ENCODE results near the gene CDKN2AIP. TPM values are rescaled to one million over a fixed set of nuclear protein-coding genes. Genes with fewer than 3 reads are reported as not detected.

CDKN2AIP gene
- polyA plus RNA-seq, 3 donors from 2014 or later: 10.7 to 41.3 (median 28.8) TPM

DNA sequence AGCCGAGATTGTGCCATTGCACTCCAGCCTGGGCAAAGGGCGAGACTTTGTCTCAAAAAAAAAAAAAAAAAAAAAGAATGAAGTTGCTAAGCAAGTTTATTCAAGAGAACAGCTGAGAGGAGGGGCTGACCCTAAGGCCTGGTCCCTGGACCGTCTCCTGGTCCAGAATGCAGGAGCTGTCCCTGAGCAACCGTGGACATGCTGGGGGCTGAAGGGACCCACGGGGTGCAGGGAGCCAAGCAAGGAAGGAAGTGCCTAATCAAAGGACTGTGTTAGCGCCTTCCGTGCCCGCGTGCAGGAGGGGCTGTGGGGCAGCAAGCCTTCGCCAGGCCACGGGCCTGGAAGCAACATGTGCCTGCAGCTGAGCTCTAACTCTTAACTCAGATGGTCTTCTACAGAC is 39.1 kb upstream of the CDKN2AIP start:
- Mint-ChIP-seq H3K4me3 (peak overlapping the region in 3 of 5 donors; percentile 30 to 66 (median 45)), H3K36me3 (no peaks in the 10 kb centered on the region), H3K27ac (peak overlapping the region in 3 of 6 donors; percentile 34 to 50 (median 46)), H3K9me3 (no peaks in the 10 kb centered on the region), H3K4me1 (peaks cover 8 to 15% of the 10 kb centered on the region in 2 donors), H3K27me3 (ENCODE audit: low read depth in 3 of 3) (peaks cover 7 to 13% (median 10%) of the 10 kb centered on the region in 3 donors)
- no peak for DNase-seq

DNA sequence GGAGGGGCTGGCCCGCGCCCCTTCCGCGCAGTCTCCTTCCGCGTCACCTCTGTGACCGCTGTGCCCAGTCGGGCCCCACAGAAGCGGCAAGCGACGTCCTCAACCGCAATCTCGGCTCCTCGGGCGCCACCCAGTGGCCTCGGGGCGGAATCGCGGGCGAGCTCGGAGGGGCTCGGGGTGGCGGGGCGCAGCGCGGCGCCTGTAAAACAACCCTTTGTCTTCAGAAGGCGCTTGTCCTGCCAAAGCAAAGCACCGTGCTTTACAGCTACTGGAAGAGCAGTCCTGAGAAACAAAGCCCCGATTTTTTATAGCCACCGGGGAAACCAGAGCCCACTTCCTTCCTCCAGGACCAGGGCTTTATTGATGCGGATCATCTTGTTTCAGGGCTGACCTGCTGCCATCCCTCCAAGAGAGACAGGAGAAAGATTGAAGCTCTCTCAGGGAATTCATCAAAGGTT is 37.3 kb upstream of the CDKN2AIP start:
- peaks cover 5 to 10% (median 8%) of the 10 kb centered on the region in 3 donors for H3K27me3 Mint-ChIP-seq (ENCODE audit: low read depth in 3 of 3)
- H3K27ac Mint-ChIP-seq: peak overlapping the region; percentile 80 to 88 (median 84)
- peaks cover 9 to 18% of the 10 kb centered on the region in 2 donors for H3K4me1 Mint-ChIP-seq
- no peaks in the 10 kb centered on the region for H3K9me3 Mint-ChIP-seq
- H3K36me3 Mint-ChIP-seq: no peaks in the 10 kb centered on the region
- H3K4me3 Mint-ChIP-seq: peak overlapping the region; percentile 75 to 88 (median 83)
- peak; percentile 90 to 91 (median 91) for DNase-seq

DNA sequence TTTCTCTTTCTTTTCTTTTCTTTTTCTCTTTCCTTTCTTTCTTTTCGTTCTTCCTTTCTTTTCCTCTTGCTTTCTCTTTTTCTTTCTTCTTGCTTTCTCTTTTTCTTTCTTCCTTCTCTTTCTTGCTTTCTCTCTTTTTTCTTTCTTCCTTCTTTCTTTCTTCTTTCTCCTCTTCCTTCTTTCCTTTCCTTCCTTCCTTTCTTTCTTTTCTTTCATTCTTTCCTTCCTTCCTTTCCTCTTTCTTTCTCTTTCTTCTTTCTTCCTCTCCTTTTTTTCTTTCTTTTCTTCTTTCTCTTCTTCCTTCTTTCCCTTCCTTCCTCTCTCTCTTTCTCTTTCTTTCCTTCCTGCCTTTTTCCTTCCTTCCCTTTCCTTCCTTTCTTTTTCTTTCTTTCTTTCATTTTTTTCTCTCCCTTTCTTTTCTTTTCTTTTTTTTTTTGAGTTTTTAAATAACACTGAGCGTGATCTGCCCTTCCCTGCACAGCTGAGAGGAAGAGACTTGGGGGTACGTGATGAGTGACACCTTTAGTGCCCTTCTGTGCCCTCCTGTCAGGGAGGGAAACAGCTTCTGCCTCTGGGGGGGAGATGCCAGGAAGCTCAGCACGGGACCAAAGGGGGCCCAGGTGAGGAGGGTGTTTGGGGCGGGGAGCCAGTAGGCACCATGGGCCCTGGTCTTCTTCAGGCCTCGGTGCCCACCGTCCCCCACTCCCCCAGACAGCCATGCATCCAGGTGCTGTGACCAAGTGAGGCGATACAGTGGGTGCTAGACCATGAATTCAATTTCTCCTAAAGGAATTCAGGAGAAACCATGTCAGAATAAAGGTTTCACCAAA is 36.6 kb upstream of the CDKN2AIP start:
- H3K27me3 Mint-ChIP-seq (ENCODE audit: low read depth in 3 of 3): peaks cover 5 to 12% (median 8%) of the 10 kb centered on the region in 3 donors
- no peaks in the 10 kb centered on the region for H3K36me3 Mint-ChIP-seq
- peak overlapping the region; percentile 75 to 88 (median 83) for H3K4me3 Mint-ChIP-seq

DNA sequence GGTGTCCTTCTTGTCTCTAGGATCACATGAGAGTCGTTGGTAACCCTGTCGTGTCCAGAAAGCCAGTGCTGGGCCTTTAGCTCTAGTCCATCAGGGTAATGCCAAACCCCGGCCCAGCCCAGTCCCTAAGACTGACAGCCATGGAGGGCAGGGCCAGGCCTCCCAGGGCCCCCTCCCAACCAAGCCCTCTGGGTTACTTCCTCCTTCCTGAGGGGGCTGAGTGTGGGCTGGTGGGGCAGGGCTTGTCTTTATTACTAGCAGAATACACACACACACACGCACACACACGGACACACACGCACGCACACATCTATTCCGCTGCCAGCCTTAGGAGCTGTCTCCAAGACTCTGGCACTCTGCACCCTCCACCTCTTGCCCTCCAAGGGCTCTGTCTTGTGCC is 35.6 kb upstream of the CDKN2AIP start:
- H3K27me3 Mint-ChIP-seq (ENCODE audit: low read depth in 3 of 3): peaks cover 6 to 12% (median 8%) of the 10 kb centered on the region in 3 donors
- no peak for DNase-seq
- H3K4me1 Mint-ChIP-seq: peaks cover 20 to 32% of the 10 kb centered on the region in 2 donors
- H3K36me3 Mint-ChIP-seq: no peaks in the 10 kb centered on the region
- H3K9me3 Mint-ChIP-seq: no peaks in the 10 kb centered on the region
- peak overlapping the region in 2 of 5 donors; percentile 8 to 16 for H3K4me3 Mint-ChIP-seq
- peak overlapping the region in 2 of 6 donors; percentile 12 to 43 for H3K27ac Mint-ChIP-seq

More for the DNA sequence above, 36.6 kb upstream of the CDKN2AIP start:
- no peak for DNase-seq
- peak overlapping the region; percentile 80 to 88 (median 84) for H3K27ac Mint-ChIP-seq
- peaks cover 14 to 25% of the 10 kb centered on the region in 2 donors for H3K4me1 Mint-ChIP-seq
- no peaks in the 10 kb centered on the region for H3K9me3 Mint-ChIP-seq

DNA sequence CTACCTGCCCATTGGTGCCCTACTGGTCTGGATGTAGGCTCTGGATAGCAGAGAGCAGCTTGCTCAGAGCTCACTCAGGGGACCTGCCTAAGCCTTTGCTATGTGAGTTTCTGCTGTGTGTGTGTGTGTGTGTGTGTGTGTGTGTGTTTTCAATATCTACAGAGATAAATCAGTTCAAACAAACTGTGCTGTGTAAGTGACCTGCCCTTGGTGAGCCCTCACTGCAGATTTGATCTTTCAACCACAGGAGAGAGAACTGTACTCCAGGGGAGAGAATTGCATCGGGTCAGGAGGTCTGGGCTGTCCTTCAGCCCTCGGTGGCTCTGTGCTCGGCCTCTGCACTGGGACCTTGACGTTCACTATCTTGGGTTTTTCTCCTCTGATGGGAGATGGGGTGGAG is 35.0 kb upstream of the CDKN2AIP start:
- peaks cover 20 to 32% of the 10 kb centered on the region in 2 donors for H3K4me1 Mint-ChIP-seq
- H3K36me3 Mint-ChIP-seq: no peaks in the 10 kb centered on the region
- H3K27ac Mint-ChIP-seq: peak overlapping the region in 4 of 6 donors; percentile 2 to 58 (median 16)
- no peak overlapping the region for H3K4me3 Mint-ChIP-seq
- peaks cover 7 to 12% (median 8%) of the 10 kb centered on the region in 3 donors for H3K27me3 Mint-ChIP-seq (ENCODE audit: low read depth in 3 of 3)
- no peak for DNase-seq
- no peaks in the 10 kb centered on the region for H3K9me3 Mint-ChIP-seq

DNA sequence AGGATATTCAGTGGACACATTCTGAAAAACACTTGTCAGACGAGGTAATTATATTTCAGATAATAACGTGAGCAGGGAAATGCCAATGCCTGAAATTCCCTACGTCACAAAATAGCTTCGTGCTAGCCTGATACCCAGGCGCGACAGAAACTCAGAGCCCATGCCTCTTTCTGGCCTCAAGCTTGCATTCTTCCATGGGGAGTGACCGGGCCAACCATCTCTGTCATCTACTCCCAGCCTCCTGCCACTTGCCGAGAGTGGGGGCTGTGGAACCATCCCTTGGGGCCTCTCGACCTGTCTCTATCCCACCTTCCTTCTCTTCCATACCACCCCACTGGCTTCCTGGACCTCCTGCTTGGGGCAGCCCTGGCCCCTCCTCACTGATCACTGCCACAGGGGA is 34.5 kb upstream of the CDKN2AIP start:
- peak overlapping the region in 1 of 6 donors; percentile 20 for H3K27ac Mint-ChIP-seq
- DNase-seq: no peak
- no peaks in the 10 kb centered on the region for H3K36me3 Mint-ChIP-seq
- no peaks in the 10 kb centered on the region for H3K9me3 Mint-ChIP-seq
- H3K4me3 Mint-ChIP-seq: no peak overlapping the region
- peaks cover 7 to 12% (median 8%) of the 10 kb centered on the region in 3 donors for H3K27me3 Mint-ChIP-seq (ENCODE audit: low read depth in 3 of 3)
- peaks cover 18 to 32% of the 10 kb centered on the region in 2 donors for H3K4me1 Mint-ChIP-seq

DNA sequence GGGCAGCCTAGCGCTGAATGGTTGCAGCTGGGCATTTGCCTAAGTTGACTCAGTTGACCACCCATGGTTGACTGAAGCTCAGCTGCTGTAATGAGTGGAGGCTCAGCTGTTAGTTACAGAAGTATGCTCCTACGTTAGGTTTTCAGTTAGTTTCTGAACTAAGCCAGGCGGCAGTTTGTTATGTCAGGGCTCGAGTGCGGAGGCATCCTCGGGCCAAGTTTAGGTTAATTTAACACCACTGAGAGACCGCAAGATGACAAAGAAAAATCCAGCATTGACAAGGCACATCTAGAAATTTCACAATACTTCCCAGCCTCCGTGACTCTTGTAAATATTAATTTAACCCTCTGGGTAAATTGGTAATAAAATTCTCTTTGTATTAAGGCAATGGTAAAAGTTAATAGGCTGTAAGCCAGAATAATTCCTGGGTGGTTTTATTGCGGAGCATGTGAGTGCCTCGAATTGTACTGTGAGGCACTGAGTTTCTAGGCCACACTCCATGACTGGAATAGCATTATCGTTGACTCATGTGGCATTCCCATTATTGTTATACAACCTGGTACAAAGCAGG is 33.1 kb upstream of the CDKN2AIP start:
- H3K27ac Mint-ChIP-seq: peak overlapping the region in 1 of 6 donors; percentile 38
- H3K36me3 Mint-ChIP-seq: no peaks in the 10 kb centered on the region
- H3K4me3 Mint-ChIP-seq: no peak overlapping the region
- peaks cover 15 to 27% of the 10 kb centered on the region in 2 donors for H3K4me1 Mint-ChIP-seq
- no peaks in the 10 kb centered on the region for H3K9me3 Mint-ChIP-seq
- peaks cover 10 to 11% (median 10%) of the 10 kb centered on the region in 3 donors for H3K27me3 Mint-ChIP-seq (ENCODE audit: low read depth in 3 of 3)
- DNase-seq: no peak

DNA sequence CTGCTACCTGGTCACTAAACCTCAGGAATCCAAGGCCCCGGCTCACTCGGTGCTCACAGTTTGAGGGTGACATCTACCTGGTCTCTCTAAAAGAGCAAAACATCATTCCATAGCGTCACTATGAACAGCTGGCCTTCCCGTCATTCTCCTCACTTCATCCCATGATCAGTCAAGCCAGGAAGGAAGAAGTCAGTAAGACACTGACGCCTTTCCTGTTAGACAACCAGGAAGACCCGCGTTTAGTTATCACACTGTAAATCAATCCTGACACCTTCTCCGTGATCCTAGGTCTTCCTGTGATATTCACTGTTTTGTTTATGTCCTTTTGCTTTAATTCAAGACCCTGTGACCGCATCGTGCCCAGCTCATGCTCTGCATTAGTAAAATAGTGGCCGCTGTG is 31.6 kb upstream of the CDKN2AIP start:
- peaks cover 2 to 6% (median 6%) of the 10 kb centered on the region in 3 donors for H3K27me3 Mint-ChIP-seq (ENCODE audit: low read depth in 3 of 3)
- H3K9me3 Mint-ChIP-seq: no peaks in the 10 kb centered on the region
- H3K4me1 Mint-ChIP-seq: peaks cover 15 to 20% of the 10 kb centered on the region in 2 donors
- no peak for DNase-seq
- H3K27ac Mint-ChIP-seq: peak overlapping the region in 1 of 6 donors; percentile 48
- no peaks in the 10 kb centered on the region for H3K36me3 Mint-ChIP-seq
- H3K4me3 Mint-ChIP-seq: no peak overlapping the region

DNA sequence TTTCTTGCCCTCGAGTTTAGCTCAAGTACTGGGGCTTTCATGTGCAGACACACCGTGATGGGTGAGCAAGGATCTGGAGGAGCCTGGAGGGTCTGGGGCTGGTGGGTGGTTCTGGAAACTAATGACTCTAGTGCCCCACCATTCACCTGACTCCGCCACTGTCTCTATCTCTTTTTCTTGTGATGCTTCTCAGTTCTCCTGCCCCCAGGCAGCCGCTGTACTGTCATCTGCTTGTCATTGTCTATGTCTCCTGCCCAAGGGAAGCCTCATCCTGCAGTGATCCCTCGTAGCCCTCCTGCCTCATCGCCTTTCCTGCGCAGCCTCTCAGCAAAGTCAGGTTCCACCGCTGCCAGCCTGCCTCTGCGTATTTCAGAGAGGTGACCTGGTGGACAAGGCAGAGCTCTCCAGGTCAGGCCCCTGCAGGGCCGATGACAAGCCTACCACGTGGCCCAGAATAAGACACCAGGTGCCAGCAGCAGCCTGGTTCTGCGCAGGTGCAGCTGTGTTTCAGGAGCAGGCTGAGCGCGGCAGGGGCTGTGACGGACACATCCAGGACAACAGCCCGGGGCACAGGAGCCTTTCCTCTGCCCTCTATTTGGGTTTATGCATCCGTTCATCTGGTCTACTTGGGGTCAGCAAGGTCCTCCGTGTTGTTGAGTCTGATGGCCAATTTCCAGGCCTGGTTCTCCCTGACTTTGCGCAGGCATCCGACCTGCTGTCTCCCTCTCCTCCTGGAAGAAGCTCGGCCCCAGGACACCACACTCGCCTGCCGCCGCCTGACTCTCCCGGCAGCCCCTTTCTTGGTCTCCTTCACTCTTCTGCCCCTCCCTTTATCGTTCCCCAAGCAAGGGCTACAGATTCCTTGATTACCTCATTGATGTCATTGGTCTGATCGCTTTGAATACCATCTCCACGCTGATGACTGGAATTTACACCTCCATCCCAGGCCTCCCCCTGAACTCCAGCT is 30.9 kb upstream of the CDKN2AIP start:
- Mint-ChIP-seq H3K36me3 (no peaks in the 10 kb centered on the region), H3K4me1 (peaks cover 12 to 17% of the 10 kb centered on the region in 2 donors), H3K4me3 (no peak overlapping the region), H3K27ac (peak overlapping the region in 1 of 6 donors; percentile 48), H3K9me3 (no peaks in the 10 kb centered on the region), H3K27me3 (ENCODE audit: low read depth in 3 of 3) (peaks cover 2 to 6% (median 3%) of the 10 kb centered on the region in 3 donors)
- no peak for DNase-seq

DNA sequence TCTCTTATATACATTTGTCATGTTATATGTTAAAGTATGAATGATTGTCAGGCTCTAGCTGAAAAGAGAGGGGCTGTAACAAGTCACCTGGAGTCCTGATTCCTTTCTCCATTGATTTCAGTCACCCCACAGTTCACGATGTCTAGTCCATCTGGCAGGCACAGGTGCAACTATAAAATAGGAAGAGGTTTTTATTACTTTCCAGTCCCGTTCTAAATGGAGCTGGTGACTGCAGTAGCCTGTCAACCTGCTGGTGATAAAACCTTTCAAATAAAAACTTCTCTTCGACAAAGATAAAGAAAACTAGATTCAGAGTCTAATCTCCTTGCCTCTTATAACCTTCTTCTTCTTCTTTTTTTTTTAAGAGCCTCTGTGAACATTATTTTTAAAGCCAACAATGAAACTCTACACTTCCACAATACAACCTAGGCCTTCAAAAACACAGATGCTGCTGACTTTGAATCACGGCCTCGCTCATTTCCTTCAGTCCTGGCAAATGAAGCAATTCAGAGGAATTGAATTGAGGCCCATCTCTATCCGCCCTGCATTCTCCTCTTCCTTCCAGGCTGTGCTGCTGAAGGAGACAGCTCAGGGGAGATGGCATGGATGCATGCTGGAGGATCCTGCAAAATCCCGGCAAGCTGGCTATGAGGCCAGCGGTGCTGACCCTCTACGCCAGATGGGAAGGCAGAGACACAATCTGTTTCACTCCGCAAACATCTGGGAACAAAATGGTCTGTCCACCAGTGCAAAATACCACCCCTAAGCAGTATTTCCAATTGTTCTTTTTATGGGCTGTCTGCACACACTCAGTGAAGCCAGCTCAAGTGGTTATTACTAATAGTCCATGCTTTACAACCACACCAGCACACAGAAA is 27.3 kb upstream of the CDKN2AIP start:
- DNase-seq: no peak
- peaks cover 11 to 14% of the 10 kb centered on the region in 2 donors for H3K4me1 Mint-ChIP-seq
- no peak overlapping the region for H3K4me3 Mint-ChIP-seq
- peaks cover 7 to 10% (median 8%) of the 10 kb centered on the region in 3 donors for H3K27me3 Mint-ChIP-seq (ENCODE audit: low read depth in 3 of 3)
- H3K9me3 Mint-ChIP-seq: no peaks in the 10 kb centered on the region
- H3K36me3 Mint-ChIP-seq: no peaks in the 10 kb centered on the region
- H3K27ac Mint-ChIP-seq: no peak overlapping the region

DNA sequence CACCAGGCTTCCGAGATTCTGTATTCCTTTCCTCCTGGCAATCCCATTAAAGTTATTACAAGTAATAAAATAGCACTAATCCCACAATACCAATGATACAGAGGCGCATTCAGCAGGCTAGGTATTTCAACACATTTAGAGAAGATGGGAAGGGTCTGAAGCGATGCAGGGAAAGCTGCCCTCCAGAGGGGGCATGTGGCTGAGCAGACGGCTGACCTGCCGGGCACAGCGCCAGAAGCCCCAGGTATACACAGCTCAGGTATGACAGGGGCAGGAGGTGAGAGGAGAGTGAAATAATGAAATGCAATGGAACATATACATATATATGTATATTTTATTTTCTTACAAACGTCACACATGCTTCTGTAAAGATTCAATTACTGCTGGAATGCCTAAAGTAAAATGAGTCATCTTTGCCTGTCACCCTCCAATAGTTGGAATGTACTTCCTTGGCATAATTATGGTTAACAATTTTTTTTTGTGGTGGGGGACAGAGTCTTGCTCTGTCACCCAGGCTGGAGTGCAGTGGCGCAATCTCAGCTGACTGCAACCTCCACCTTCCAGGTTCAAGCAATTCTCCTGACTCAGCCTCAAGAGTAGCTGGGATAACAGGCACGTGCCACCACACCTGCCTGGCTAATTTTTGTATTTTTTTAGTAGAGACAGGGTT is 21.3 kb upstream of the CDKN2AIP start:
- Mint-ChIP-seq H3K27me3 (ENCODE audit: low read depth in 3 of 3) (peaks cover 2 to 7% (median 7%) of the 10 kb centered on the region in 3 donors), H3K4me3 (no peak overlapping the region), H3K4me1 (no peaks in the 10 kb centered on the region), H3K9me3 (no peaks in the 10 kb centered on the region), H3K36me3 (no peaks in the 10 kb centered on the region), H3K27ac (no peak overlapping the region)
- no peak for DNase-seq

DNA sequence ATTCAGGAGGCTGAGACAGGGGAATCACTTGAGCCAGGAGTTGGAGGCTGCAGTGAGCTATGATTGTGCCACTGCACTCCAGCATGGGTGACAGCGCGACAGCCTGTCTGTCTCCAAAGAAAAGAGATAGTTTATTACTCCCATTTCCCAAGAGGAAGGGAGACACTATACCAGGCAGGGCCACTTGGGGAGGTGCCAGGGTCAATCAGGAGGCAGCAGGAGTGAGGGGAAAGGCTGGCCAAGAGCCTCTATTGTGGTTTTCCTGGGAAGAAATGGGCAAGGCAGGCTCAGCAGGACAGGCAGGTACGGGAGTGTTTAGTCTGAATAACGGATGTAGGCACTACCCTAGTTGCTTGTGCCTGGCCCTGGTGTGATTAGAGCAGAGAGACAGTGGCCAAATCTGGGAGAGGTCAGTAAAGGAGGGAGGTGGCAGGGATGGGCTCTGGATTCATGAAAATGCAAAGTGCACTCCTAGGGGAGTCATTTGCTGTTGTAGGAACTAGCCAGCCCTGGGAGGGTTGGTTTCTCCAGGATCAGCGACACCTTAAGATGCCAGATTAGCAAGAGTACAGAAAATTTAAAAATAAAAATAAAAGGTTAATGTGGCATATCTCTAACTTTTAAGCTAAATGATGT is 20.2 kb upstream of the CDKN2AIP start:
- Mint-ChIP-seq H3K9me3 (no peaks in the 10 kb centered on the region), H3K27ac (no peak overlapping the region), H3K36me3 (no peaks in the 10 kb centered on the region), H3K27me3 (ENCODE audit: low read depth in 3 of 3) (peaks cover 1 to 7% (median 7%) of the 10 kb centered on the region in 3 donors), H3K4me1 (no peaks in the 10 kb centered on the region), H3K4me3 (no peak overlapping the region)
- DNase-seq: no peak

Measured in immature natural killer cell (primary cell).